Measurements from ENCODE around the gene SIGLEC7.

DNA sequence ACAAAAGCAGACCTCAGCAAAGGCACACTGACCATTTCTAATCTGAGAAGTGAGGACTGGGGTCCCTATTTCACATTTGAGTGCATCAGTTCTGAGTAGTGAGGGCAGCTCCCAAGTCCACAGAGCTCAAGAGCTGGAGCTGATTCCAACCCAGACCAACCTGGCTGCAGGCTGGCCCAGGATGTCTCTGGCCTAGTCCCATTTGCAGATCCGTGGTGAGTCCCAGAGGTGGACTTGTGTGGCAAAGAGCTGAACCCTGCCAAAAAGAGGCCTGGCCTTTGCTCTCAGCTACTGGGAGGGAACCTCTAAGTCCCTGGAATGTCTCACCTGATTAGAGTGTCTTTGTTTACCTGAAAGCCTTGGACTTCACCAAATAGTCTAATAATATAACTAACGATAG, 14.6 kb downstream of the SIGLEC7 start:
- TF ChIP-seq, protein P1, sequence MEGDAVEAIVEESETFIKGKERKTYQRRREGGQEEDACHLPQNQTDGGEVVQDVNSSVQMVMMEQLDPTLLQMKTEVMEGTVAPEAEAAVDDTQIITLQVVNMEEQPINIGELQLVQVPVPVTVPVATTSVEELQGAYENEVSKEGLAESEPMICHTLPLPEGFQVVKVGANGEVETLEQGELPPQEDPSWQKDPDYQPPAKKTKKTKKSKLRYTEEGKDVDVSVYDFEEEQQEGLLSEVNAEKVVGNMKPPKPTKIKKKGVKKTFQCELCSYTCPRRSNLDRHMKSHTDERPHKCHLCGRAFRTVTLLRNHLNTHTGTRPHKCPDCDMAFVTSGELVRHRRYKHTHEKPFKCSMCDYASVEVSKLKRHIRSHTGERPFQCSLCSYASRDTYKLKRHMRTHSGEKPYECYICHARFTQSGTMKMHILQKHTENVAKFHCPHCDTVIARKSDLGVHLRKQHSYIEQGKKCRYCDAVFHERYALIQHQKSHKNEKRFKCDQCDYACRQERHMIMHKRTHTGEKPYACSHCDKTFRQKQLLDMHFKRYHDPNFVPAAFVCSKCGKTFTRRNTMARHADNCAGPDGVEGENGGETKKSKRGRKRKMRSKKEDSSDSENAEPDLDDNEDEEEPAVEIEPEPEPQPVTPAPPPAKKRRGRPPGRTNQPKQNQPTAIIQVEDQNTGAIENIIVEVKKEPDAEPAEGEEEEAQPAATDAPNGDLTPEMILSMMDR (IDR thresholded peaks at IDR 0.05): no peak
- no peak for TF ChIP-seq POLR2A (IDR thresholded peaks at IDR 0.05)
